Osteocyte (in vitro differentiated cells): ENCODE data around the gene POU2AF3. TPM values are rescaled to one million over a fixed set of nuclear protein-coding genes. Genes with fewer than 3 reads are reported as not detected.

Experiments used
- DNase-seq: peaks from one replicate; pipeline ENCODE4 v3.0.0; 2021; ENCODE audit warnings: mixed read lengths; ENCODE audit not compliant: unreplicated experiment; ENCODE audit errors: extremely low spot score
- H3K27ac Mint-ChIP-seq: one replicate; pipeline ENCODE4 v1.8.0; 2021; ENCODE audit warnings: mild to moderate bottlenecking, mixed read lengths; ENCODE audit not compliant: unreplicated experiment
- H3K27me3 Mint-ChIP-seq: one replicate; pipeline ENCODE4 v1.8.0; 2021; ENCODE audit warnings: mixed read lengths; ENCODE audit not compliant: unreplicated experiment
- H3K36me3 Mint-ChIP-seq: one replicate; pipeline ENCODE4 v1.8.0; 2021; ENCODE audit warnings: mixed read lengths; ENCODE audit not compliant: unreplicated experiment
- H3K4me1 Mint-ChIP-seq: one replicate; pipeline ENCODE4 v1.8.0; 2021; ENCODE audit warnings: mixed read lengths; ENCODE audit not compliant: unreplicated experiment
- H3K4me3 Mint-ChIP-seq: one replicate; pipeline ENCODE4 v1.8.0; 2021; ENCODE audit warnings: mild to moderate bottlenecking, moderate library complexity, mixed read lengths; ENCODE audit not compliant: unreplicated experiment
- H3K9me3 Mint-ChIP-seq: one replicate; pipeline ENCODE4 v1.8.0; 2021; ENCODE audit warnings: mixed read lengths; ENCODE audit not compliant: unreplicated experiment
- CTCF ChIP-seq: fragments of 200-600 bp; sonication (generic); IDR thresholded peaks from 2 replicates; pipeline ENCODE4 v1.5.0; 2021; ENCODE audit warnings: antibody characterized with exemption, mild to moderate bottlenecking, moderate library complexity
- total RNA-seq: library from RNA; stranded (reverse); gene quantifications from 2 replicates; pipeline ENCODE4 v1.2.1, GENCODE V29; 2021

Gene POU2AF3
- total RNA-seq, 1 donor from 2014 or later = not detected

GRCh38 chr11:111269146-111269868, 29.0 kb upstream of the POU2AF3 start:
- Mint-ChIP-seq H3K4me3 (no peak overlapping the region), H3K9me3 (no peaks in the 10 kb centered on the region), H3K4me1 (peaks cover 5% of the 10 kb centered on the region), H3K27me3 (peaks cover 41% of the 10 kb centered on the region), H3K27ac (no peak overlapping the region), H3K36me3 (no peaks in the 10 kb centered on the region)
- no peak for TF ChIP-seq CTCF
- DNase-seq = no peak

GRCh38 chr11:111272420-111272819, 25.9 kb upstream of the POU2AF3 start:
- Mint-ChIP-seq H3K4me3 (no peak overlapping the region), H3K9me3 (no peaks in the 10 kb centered on the region), H3K36me3 (peaks cover 2% of the 10 kb centered on the region), H3K27me3 (peaks cover 41% of the 10 kb centered on the region), H3K27ac (no peak overlapping the region), H3K4me1 (peaks cover 5% of the 10 kb centered on the region)
- DNase-seq = no peak
- TF ChIP-seq CTCF = no peak

- no peaks in the 10 kb centered on the region for H3K4me1 Mint-ChIP-seq
- H3K27me3 Mint-ChIP-seq = peaks cover 42% of the 10 kb centered on the region
- no peak overlapping the region for H3K4me3 Mint-ChIP-seq
- H3K36me3 Mint-ChIP-seq = peaks cover 1% of the 10 kb centered on the region
- DNase-seq = no peak
- no peak overlapping the region for H3K27ac Mint-ChIP-seq
- no peaks in the 10 kb centered on the region for H3K9me3 Mint-ChIP-seq
- TF ChIP-seq CTCF = no peak
These were observed 15.7 kb upstream of the POU2AF3 start for GRCh38 chr11:111282562-111283075.

- DNase-seq = no peak
- H3K27me3 Mint-ChIP-seq = peaks cover 37% of the 10 kb centered on the region
- no peaks in the 10 kb centered on the region for H3K9me3 Mint-ChIP-seq
- TF ChIP-seq CTCF = no peak
- peaks cover 1% of the 10 kb centered on the region for H3K36me3 Mint-ChIP-seq
- H3K27ac Mint-ChIP-seq = no peak overlapping the region
- H3K4me1 Mint-ChIP-seq = no peaks in the 10 kb centered on the region
- no peak overlapping the region for H3K4me3 Mint-ChIP-seq
These were observed 14.3 kb upstream of the POU2AF3 start for GRCh38 chr11:111283945-111284481.
